Vagina (tissue), 2 donors: ENCODE data around the gene CTNNA3.

Experiments
- CTCF ChIP-seq, 3 experiments: fragments of 450-650 bp in 2 of 3; fragments of 200-600 bp in 1 of 3; sonication (generic) in 1 of 3; IDR thresholded peaks; one replicate each; pipeline ENCODE4 v1.5.1; 2017 to 2019; ENCODE audit warnings: antibody characterized with exemption in 3 of 3, mild to moderate bottlenecking in 2 of 3, moderate library complexity in 2 of 3
- POLR2A ChIP-seq, 2 donors: fragments of 450-650 bp; IDR thresholded peaks; one replicate each; pipeline ENCODE4 v1.6.1; 2017; ENCODE audit warnings: antibody characterized with exemption in 2 of 2, mild to moderate bottlenecking in 2 of 2, moderate library complexity in 2 of 2

GRCh38 chr10:67599597-67599996 is 96.4 kb downstream of the CTNNA3 start:
- TF ChIP-seq CTCF (IDR thresholded peaks at IDR 0.05) (no peak), POLR2A (IDR thresholded peaks at IDR 0.05) (no peak)
